OCI-LY3 (cell line): Measurements from ENCODE around the gene IMMT.

Source experiments
- H2AFZ ChIP-seq: fragments of 200-600, 300-600 bp; shearing (Covaris generic); 2 replicates; pipeline ENCODE4 v1.6.0; 2014; ENCODE audit warnings: antibody characterized with exemption, low read depth, low read length
- H3K27ac ChIP-seq: fragments of 200-600, 300-600 bp; sonication (generic); 2 replicates; pipeline ENCODE4 v1.5.1; 2014; ENCODE audit warnings: mild to moderate bottlenecking, low read length, moderate library complexity, mixed read lengths
- H3K27me3 ChIP-seq: fragments of 200-600, 300-600 bp; sonication (generic); 2 replicates; pipeline ENCODE4 v1.6.1; 2014; ENCODE audit warnings: low read depth, low read length, mixed read lengths
- H3K36me3 ChIP-seq: fragments of 200-600, 300-600 bp; sonication (generic); replicated peaks from 2 replicates; pipeline ENCODE3; 2014; ENCODE audit warnings: low read depth, low read length, mixed read lengths
- H3K4me1 ChIP-seq: fragments of 300-600, 200-600 bp; sonication (generic); 2 replicates; pipeline ENCODE4 v1.6.1; 2014; ENCODE audit warnings: low read length, mixed read lengths
- H3K4me2 ChIP-seq: fragments of 200-600, 300-600 bp; sonication (generic); 2 replicates; pipeline ENCODE4 v1.6.1; 2014; ENCODE audit warnings: low read length, mixed read lengths
- H3K4me3 ChIP-seq: fragments of 300-600, 200-600 bp; sonication (generic); 2 replicates; pipeline ENCODE4 v1.5.1; 2014; ENCODE audit warnings: antibody characterized with exemption, mild to moderate bottlenecking, low read length, moderate library complexity
- H3K79me2 ChIP-seq: fragments of 300-600, 200-600 bp; shearing (Covaris generic); 2 replicates; pipeline ENCODE4 v1.6.1; 2014; ENCODE audit warnings: mild to moderate bottlenecking, low read length, mixed read lengths
- H3K9ac ChIP-seq: fragments of 300-600, 200-600 bp; shearing (Covaris generic); 2 replicates; pipeline ENCODE4 v1.6.0; 2014; ENCODE audit warnings: mild to moderate bottlenecking, low read length, moderate library complexity
- H3K9me3 ChIP-seq: fragments of 200-600, 300-600 bp; shearing (Covaris generic); 2 replicates; pipeline ENCODE4 v1.6.1; 2014; ENCODE audit warnings: low read length, mixed read lengths; ENCODE audit not compliant: insufficient read depth
- H4K20me1 ChIP-seq: fragments of 200-600, 300-600 bp; sonication (generic); 2 replicates; pipeline ENCODE4 v1.6.1; 2016; ENCODE audit warnings: low read length, mixed read lengths; ENCODE audit not compliant: insufficient read depth
- EZH2phosphoT487 ChIP-seq: fragments of 200-600 bp; shearing (Covaris generic); IDR thresholded peaks from 2 replicates; pipeline ENCODE4 v1.6.1; 2018; ENCODE audit warnings: antibody characterized with exemption, mixed run types, low read depth
- TF ChIP-seq, protein P1 (sequence below): fragments of 200-600, 300-600 bp; sonication (generic); IDR thresholded peaks from 2 replicates; pipeline ENCODE4 v1.5.1; 2014; ENCODE audit warnings: antibody characterized with exemption, low read length, low read depth

IMMT gene

DNA sequence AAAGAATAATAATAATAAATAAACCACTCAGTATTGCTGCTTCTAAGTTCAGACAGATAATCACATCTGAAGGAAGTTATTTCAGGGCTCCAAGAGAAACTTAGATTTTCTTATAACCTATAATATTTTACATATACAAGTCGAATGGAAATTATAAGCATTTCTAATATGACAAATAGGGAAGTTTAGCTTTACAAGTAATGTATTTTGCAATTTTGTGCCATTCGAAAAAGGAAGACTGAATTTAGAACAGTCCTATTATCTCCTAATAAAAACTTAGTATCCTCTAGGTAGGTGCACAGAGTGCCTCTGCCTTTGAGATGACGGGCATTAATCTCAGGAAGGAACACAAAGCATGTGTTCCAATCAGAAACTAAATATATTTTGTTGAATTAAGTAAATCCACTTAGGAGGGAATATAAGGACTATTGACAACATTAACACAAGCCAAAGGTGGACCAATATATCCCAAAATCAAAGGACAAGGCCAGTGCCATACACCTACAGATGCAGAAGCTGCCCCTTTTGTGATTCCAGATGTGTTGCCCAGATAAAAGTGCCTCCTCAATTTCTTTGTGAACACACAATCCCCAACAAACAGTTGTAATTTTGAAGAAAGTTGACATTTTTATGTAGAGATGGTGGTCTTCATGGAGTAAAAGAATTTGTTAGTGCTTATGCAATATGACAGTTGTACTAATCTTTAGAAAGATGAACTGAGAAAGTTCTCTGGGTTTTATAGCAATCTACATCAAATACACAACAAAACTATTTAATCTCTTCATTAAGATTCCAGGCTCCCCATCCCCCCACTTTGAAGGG is 52.6 kb downstream of the IMMT start:
- Histone ChIP-seq H4K20me1 (no peaks in the 10 kb centered on the region), H3K79me2 (no peaks in the 10 kb centered on the region), H3K4me1 (no peaks in the 10 kb centered on the region), H2AFZ (no peak overlapping the region), H3K36me3 (peaks cover 51% of the 10 kb centered on the region), H3K27ac (no peak overlapping the region), H3K9ac (no peak overlapping the region), H3K4me3 (no peak overlapping the region), H3K9me3 (no peaks in the 10 kb centered on the region), H3K27me3 (no peaks in the 10 kb centered on the region), H3K4me2 (no peak overlapping the region)
- TF ChIP-seq EZH2phosphoT487 = no peak
- TF ChIP-seq, protein P1, sequence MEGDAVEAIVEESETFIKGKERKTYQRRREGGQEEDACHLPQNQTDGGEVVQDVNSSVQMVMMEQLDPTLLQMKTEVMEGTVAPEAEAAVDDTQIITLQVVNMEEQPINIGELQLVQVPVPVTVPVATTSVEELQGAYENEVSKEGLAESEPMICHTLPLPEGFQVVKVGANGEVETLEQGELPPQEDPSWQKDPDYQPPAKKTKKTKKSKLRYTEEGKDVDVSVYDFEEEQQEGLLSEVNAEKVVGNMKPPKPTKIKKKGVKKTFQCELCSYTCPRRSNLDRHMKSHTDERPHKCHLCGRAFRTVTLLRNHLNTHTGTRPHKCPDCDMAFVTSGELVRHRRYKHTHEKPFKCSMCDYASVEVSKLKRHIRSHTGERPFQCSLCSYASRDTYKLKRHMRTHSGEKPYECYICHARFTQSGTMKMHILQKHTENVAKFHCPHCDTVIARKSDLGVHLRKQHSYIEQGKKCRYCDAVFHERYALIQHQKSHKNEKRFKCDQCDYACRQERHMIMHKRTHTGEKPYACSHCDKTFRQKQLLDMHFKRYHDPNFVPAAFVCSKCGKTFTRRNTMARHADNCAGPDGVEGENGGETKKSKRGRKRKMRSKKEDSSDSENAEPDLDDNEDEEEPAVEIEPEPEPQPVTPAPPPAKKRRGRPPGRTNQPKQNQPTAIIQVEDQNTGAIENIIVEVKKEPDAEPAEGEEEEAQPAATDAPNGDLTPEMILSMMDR = no peak

DNA sequence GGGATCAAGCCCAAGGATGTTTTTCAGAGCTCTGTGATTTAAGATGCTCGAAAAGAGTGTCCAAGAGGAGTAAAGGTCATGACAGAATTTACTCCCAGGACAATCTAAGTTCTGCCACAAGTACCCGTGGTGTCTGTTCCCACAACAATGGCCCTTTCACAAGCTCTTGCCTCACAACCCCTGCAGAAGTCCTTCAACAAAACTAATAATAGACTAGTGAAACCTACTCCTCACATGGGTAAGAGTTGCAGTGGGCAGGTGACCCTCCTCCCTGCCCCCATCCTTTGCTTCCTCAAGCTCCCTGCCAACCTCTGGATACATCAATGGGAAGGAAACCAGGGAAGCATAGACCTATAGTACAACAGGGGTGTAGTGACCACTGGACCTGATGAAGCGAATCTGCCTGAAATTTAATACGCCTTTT is 54.3 kb downstream of the IMMT start:
- TF ChIP-seq EZH2phosphoT487 = no peak
- TF ChIP-seq, protein P1 = no peak
- no peaks in the 10 kb centered on the region for H3K79me2 ChIP-seq
- H3K9ac ChIP-seq = no peak overlapping the region

DNA sequence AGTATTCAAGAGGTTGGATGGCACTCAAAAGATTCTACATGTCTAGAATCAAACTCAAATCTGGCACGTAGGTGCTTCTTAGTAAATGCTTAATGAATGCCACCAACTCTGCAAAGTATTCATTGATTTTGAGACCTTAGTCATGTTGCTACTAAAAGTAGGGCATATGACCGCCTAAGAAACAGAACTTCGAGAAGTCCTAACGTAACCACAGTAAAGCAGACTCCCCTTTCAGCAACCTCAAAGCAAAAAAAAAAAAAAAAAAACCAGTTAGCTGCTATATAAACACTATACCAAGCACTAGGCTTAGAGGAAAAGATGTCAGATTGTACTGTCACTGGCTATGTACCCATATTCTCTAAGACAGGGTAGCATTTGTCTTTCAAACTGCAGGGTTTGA is 55.3 kb downstream of the IMMT start:
- H3K79me2 ChIP-seq = no peaks in the 10 kb centered on the region
- H3K4me2 ChIP-seq = no peak overlapping the region
- no peaks in the 10 kb centered on the region for H3K27me3 ChIP-seq
- H2AFZ ChIP-seq = no peak overlapping the region
- TF ChIP-seq EZH2phosphoT487 = no peak
- TF ChIP-seq, protein P1 = no peak
- no peak overlapping the region for H3K4me3 ChIP-seq
- H3K27ac ChIP-seq = no peak overlapping the region
- H3K36me3 ChIP-seq = peaks cover 69% of the 10 kb centered on the region
- no peaks in the 10 kb centered on the region for H3K4me1 ChIP-seq
- H3K9ac ChIP-seq = no peak overlapping the region
- no peaks in the 10 kb centered on the region for H4K20me1 ChIP-seq
- H3K9me3 ChIP-seq = no peaks in the 10 kb centered on the region

More for the DNA sequence above, 54.3 kb downstream of the IMMT start:
- Histone ChIP-seq H3K9me3 (no peaks in the 10 kb centered on the region), H3K27ac (no peak overlapping the region), H3K4me2 (no peak overlapping the region), H2AFZ (no peak overlapping the region), H3K27me3 (no peaks in the 10 kb centered on the region), H4K20me1 (no peaks in the 10 kb centered on the region), H3K36me3 (peaks cover 64% of the 10 kb centered on the region), H3K4me3 (no peak overlapping the region), H3K4me1 (no peaks in the 10 kb centered on the region)

DNA sequence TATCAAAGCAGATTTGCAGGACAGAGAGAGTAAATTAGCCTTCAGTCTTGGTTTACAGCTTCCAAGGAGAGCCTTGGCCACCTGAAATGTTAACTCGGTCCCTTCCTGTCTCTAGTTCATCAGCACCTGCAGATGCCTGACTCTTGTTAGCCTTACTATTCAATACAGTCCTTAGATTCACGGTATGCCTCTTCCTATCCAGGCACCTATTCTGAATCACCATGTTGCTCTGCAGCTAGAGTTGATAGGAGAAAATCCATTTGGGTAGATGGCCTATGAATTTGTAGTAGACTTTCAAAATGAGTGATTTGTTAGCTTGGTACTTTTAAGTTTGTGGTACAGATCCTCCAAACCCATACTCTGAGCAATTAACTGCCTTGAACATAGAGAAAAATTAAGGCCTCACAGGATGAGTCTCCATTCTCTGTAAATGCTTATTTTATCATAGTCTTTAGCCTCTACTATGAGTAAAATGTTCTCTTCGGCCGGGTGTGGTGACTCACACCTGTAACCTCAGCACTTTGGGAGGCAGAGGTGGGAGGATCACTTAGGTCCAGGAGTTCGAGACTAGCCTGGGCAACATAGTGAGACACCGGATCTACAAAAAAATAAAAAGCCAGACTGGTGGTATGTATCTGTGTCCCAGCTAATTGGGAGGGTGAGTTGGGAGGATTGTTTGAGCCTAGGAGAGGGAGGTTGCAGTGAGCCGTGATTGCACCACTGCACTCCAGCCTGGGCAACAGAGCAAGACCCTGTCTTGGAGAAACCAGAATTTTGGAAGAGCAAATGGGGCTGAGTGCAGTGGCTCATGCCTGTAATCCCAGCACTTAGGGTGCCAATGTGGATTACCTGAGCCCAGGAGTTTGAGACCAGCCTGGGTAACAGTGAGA is 56.3 kb downstream of the IMMT start:
- no peak overlapping the region for H3K4me3 ChIP-seq
- no peak overlapping the region for H2AFZ ChIP-seq
- H4K20me1 ChIP-seq = no peaks in the 10 kb centered on the region

More for the DNA sequence above, 56.3 kb downstream of the IMMT start:
- Histone ChIP-seq H3K4me2 (no peak overlapping the region), H3K9ac (no peak overlapping the region), H3K4me1 (no peaks in the 10 kb centered on the region), H3K36me3 (peaks cover 75% of the 10 kb centered on the region), H3K27me3 (no peaks in the 10 kb centered on the region), H3K27ac (no peak overlapping the region), H3K9me3 (no peaks in the 10 kb centered on the region), H3K79me2 (no peaks in the 10 kb centered on the region)
- no peak for TF ChIP-seq EZH2phosphoT487
- TF ChIP-seq, protein P1 = no peak
